K562 (cell line): ENCODE measurements around the gene ANKRD49. TPM values are rescaled to one million over a fixed set of nuclear protein-coding genes. Genes with fewer than 3 reads are reported as not detected.

Experiments
- ATAC-seq: fragments of 200-7000 bp; cut with Tn5 transposase; 3 replicates; pipeline ENCODE4 v1.9.1; 2020; ENCODE audit warnings: moderate library complexity
- BruUV-seq: library from RNA; stranded (reverse); fragments of 400-500 nt; replicated peaks from 2 replicates; lab custom pipeline; 2021; lab: Mats Ljungman, UMichigan
- CTCF ChIA-PET: fragments of 300-600 bp; formaldehyde crosslinking; extraction: SDS; loops from one replicate; lab custom pipeline; 2021; ENCODE audit warnings: low intra/inter-chr PET ratio; lab: Yijun Ruan, JAX
- POLR2A ChIA-PET: fragments of 300-600, 350-650 bp; sonication (Branson Sonifier 250); formaldehyde crosslinking; extraction: SDS; loops from one replicate; lab custom pipeline; 2021; ENCODE audit warnings: antibody characterized with exemption, inconsistent platforms; lab: Yijun Ruan, JAX
- DNase-seq, 4 experiments: peaks; one replicate each; pipeline versions ENCODE4 v3.0.0 to v3.0.0-alpha.2; 2011 to 2018; ENCODE audit warnings: low spot score in 3 of 4, mixed read lengths in 3 of 4; ENCODE audit errors: extremely low read depth in 1 of 4
- FAIRE-seq: peaks from 2 replicates; lab custom pipeline; 2011; peaks lifted over from hg19 to GRCh38; lab: Jason Lieb, UNC
- H2AFZ ChIP-seq: 2 replicates; pipeline ENCODE4 v1.6.0; 2011; ENCODE audit warnings: low read depth, low read length, control low read depth, inconsistent platforms
- H3K27ac ChIP-seq: fragments of 200-600 bp; 3 replicates; pipeline ENCODE4 v1.8.0; 2011; ENCODE audit warnings: low read depth, mild to moderate bottlenecking, control low read depth, inconsistent platforms, low read length, moderate library complexity, mixed read lengths; ENCODE audit errors: extremely low read depth
- H3K27me3 ChIP-seq, 2 experiments: fragments of 300-600 bp in 1 of 2; 2 replicates in 1 of 2; 3 replicates in 1 of 2; pipeline versions ENCODE4 v1.6.0 to v1.8.0; 2011; ENCODE audit warnings: inconsistent platforms in 2 of 2, low read length in 2 of 2, mild to moderate bottlenecking in 1 of 2, mixed read lengths in 1 of 2, moderate library complexity in 1 of 2; ENCODE audit not compliant: control insufficient read depth in 2 of 2, insufficient read depth in 2 of 2
- H3K36me3 ChIP-seq: fragments of 300-600 bp; 3 replicates; pipeline ENCODE4 v1.8.0; 2011; ENCODE audit warnings: mild to moderate bottlenecking, low read length, inconsistent platforms; ENCODE audit not compliant: control insufficient read depth, insufficient read depth
- H3K4me1 ChIP-seq, 2 experiments: fragments of 200-600 bp in 1 of 2; replicated peaks in 1 of 2; 2 replicates in 1 of 2; 3 replicates in 1 of 2; pipeline versions ENCODE4 v1.5.1 to v1.8.0; 2011; ENCODE audit warnings: inconsistent platforms in 2 of 2, low read length in 2 of 2, mild to moderate bottlenecking in 1 of 2, mixed read lengths in 1 of 2, moderate library complexity in 1 of 2; ENCODE audit not compliant: control insufficient read depth in 2 of 2, insufficient read depth in 2 of 2
- H3K4me2 ChIP-seq: 2 replicates; pipeline ENCODE4 v1.6.1; 2011; ENCODE audit warnings: low read length, control low read depth, inconsistent platforms, mixed read lengths; ENCODE audit not compliant: insufficient read depth
- H3K4me3 ChIP-seq: fragments of 200-600 bp; sonication (generic), shearing (Covaris generic); 2 replicates; pipeline ENCODE4 v1.5.1; 2016; ENCODE audit warnings: control low read depth, inconsistent platforms
- H3K79me2 ChIP-seq: fragments of 200-600 bp; 3 replicates; pipeline ENCODE4 v1.8.0; 2011; ENCODE audit warnings: low read length, inconsistent platforms; ENCODE audit not compliant: control insufficient read depth, insufficient read depth
- H3K9ac ChIP-seq, 2 experiments: 2 replicates each; pipeline versions ENCODE4 v1.6.0 to v1.6.1; 2011; ENCODE audit warnings: low read depth in 2 of 2, low read length in 2 of 2, control low read depth in 1 of 2, inconsistent platforms in 1 of 2, mild to moderate bottlenecking in 1 of 2, mixed read lengths in 1 of 2; ENCODE audit not compliant: insufficient read depth in 1 of 2
- H3K9me1 ChIP-seq: one replicate; pipeline ENCODE4 v1.6.0; 2011; ENCODE audit warnings: inconsistent platforms, mild to moderate bottlenecking, low read length, moderate library complexity; ENCODE audit not compliant: control insufficient read depth, insufficient read depth
- H3K9me3 ChIP-seq: replicated peaks from 2 replicates; pipeline ENCODE4 v1.5.1; 2011; ENCODE audit warnings: low read depth, low read length, inconsistent platforms; ENCODE audit not compliant: control insufficient read depth, insufficient read depth
- H4K20me1 ChIP-seq: replicated peaks from 2 replicates; pipeline ENCODE4 v1.6.1; 2011; ENCODE audit warnings: low read length, inconsistent platforms, mixed read lengths; ENCODE audit not compliant: control insufficient read depth, insufficient read depth
- CBFA2T3 ChIP-seq: fragments of 450-650 bp; IDR thresholded peaks from 2 replicates; pipeline ENCODE4 v1.6.1; 2017
- E2F3 ChIP-seq: fragments of 250-450 bp; sonication (Bioruptor Pico); IDR thresholded peaks from 2 replicates; pipeline ENCODE4 v1.4.0; 2020; ENCODE audit warnings: mild to moderate bottlenecking
- E2F5 ChIP-seq: sonication (generic); formaldehyde crosslinking; IDR thresholded peaks from 2 replicates; pipeline ENCODE4 v1.8.0; 2022; ENCODE audit warnings: mild to moderate bottlenecking, missing genetic modification reagents
- EGR1 ChIP-seq: fragments of 450-650 bp; conservative IDR thresholded peaks from 2 replicates; pipeline ENCODE4 v1.6.1; 2017; ENCODE audit warnings: mild to moderate bottlenecking
- HNRNPK ChIP-seq: fragments of 200-400 bp; formaldehyde crosslinking; IDR thresholded peaks from one replicate; pipeline ENCODE4 v1.6.1; 2018; ENCODE audit warnings: mild to moderate bottlenecking, low read depth, low read length; ENCODE audit not compliant: poor library complexity, severe bottlenecking
- KLF16 ChIP-seq: IDR thresholded peaks from 2 replicates; pipeline ENCODE4 v1.6.1; 2016; ENCODE audit warnings: antibody characterized with exemption
- MYBL2 ChIP-seq, 2 experiments: fragments of 450-650 bp in 1 of 2; sonication (generic) in 1 of 2; formaldehyde crosslinking in 1 of 2; IDR thresholded peaks; 2 replicates each; pipeline versions ENCODE4 v1.6.1 to v1.8.1; 2017 to 2022; ENCODE audit warnings: borderline replicate concordance in 1 of 2, inconsistent platforms in 1 of 2, low read depth in 1 of 2, mild to moderate bottlenecking in 1 of 2, missing genetic modification reagents in 1 of 2, moderate library complexity in 1 of 2
- NFE2 ChIP-seq: IDR thresholded peaks from 2 replicates; pipeline ENCODE4 v1.6.1; 2014; ENCODE audit warnings: antibody characterized with exemption, low read depth
- NFXL1 ChIP-seq: fragments of 450-650 bp; formaldehyde crosslinking; IDR thresholded peaks from 2 replicates; pipeline ENCODE4 v1.4.0; 2021; ENCODE audit warnings: mild to moderate bottlenecking
- NR3C1 ChIP-seq: sonication (generic); formaldehyde crosslinking; IDR thresholded peaks from 2 replicates; pipeline ENCODE4 v1.8.1; 2022; ENCODE audit warnings: missing genetic modification reagents
- PHB ChIP-seq: fragments of 250-450 bp; sonication (Bioruptor Pico); IDR thresholded peaks from 2 replicates; pipeline ENCODE4 v1.5.0; 2021
- PHB2 ChIP-seq: fragments of 450-650 bp; IDR thresholded peaks from 2 replicates; pipeline ENCODE4 v1.6.1; 2017; ENCODE audit warnings: low read depth
- PHTF2 ChIP-seq: fragments of 250-450 bp; sonication (Bioruptor Pico); IDR thresholded peaks from 2 replicates; pipeline ENCODE4 v1.5.0; 2021; ENCODE audit warnings: mild to moderate bottlenecking
- SRSF1 ChIP-seq: fragments of 200-400 bp; formaldehyde crosslinking; IDR thresholded peaks from 2 replicates; pipeline ENCODE4 v1.6.1; 2017; ENCODE audit warnings: mild to moderate bottlenecking, low read depth, low read length, moderate library complexity
- ZBTB2 ChIP-seq: fragments of 450-650 bp; IDR thresholded peaks from 2 replicates; pipeline ENCODE4 v1.6.1; 2016; ENCODE audit warnings: antibody characterized with exemption
- ZNF445 ChIP-seq: fragments of 250-450 bp; sonication (Bioruptor Pico); IDR thresholded peaks from 2 replicates; pipeline ENCODE4 v1.4.0; 2020; ENCODE audit warnings: low read depth, mild to moderate bottlenecking, moderate library complexity
- in situ Hi-C: fragments of 300-500 bp; cut with MboI; formaldehyde crosslinking; loops from 4 replicates; pipeline ENCODE4 v1.15.0; 2018; ENCODE audit warnings: inconsistent platforms, mixed read lengths
- intact Hi-C: fragments of 100-400 bp; cut with micrococcal nuclease; formaldehyde crosslinking; loops from 2 replicates; pipeline ENCODE4 v1.14.2; 2022
- polyA plus RNA-seq, 8 experiments: library from polyadenylated mRNA; depleted of rRNA in 4 of 8; stranded (reverse) in 5 of 8; unstranded in 3 of 8; fragments of >200 nt; fragmentation: Nextera tagmentation in 2 of 8; fragmentation: Illumina TruSeq in 1 of 8; extraction: Ambion mirVana in 2 of 8; extraction: Trizol in 1 of 8; gene quantifications; 2 replicates each; pipeline versions ENCODE4 v1.2.1 to v1.2.3, GENCODE V29; 2011 to 2014; ENCODE audit warnings: inconsistent platforms in 1 of 8, missing spikeins in 1 of 8
- total RNA-seq, 7 experiments: library from RNA; depleted of rRNA in 6 of 7; stranded (reverse); fragments of >200 nt in 6 of 7; fragmentation: Illumina TruSeq in 2 of 7; extraction: Trizol in 2 of 7; gene quantifications; 2 replicates each; pipeline versions ENCODE4 v1.2.1 to v1.2.3, GENCODE V29; 2011 to 2021; ENCODE audit warnings: low replicate concordance in 1 of 7
- TF ChIP-seq, protein P1 (sequence below): sonication (generic); formaldehyde crosslinking; IDR thresholded peaks from 2 replicates; pipeline ENCODE4 v1.9.0; 2022; ENCODE audit warnings: mild to moderate bottlenecking, missing genetic modification reagents

Gene ANKRD49
- total and polyA plus RNA-seq, 9 of the 15 experiments (the other 6 are each of a cell fraction or from before 2014, with no cell fraction given) = 13.4 to 43.5 (median 30.6) TPM

DNA sequence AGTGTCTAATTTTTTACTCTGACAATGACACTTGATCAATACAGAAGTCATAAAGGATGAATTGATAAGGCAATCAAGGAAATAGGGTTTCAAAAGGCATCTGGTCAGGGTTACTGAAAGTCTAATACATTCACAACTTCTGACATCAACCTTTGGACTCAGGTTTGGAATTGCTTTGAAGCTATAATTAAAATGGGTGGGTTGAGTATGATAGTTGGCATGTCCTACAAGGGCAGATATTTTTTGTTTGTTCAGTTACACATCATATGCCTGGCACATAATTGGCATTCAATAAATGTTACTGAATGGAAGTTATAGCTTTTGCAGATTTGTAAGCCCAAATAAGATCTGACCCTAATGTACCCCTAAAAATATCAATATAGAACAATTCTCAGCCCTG, 42.6 kb downstream of the ANKRD49 start:
- TF ChIP-seq PHB (CRISPR knock-in tag) = no peak
- TF ChIP-seq HNRNPK = no peak
- no peak for TF ChIP-seq E2F5 (CRISPR knock-in tag)
- TF ChIP-seq ZNF445 = no peak
- TF ChIP-seq CBFA2T3 = no peak
- no peak for TF ChIP-seq MYBL2 (IDR thresholded peaks at IDR 0.05; ENCODE audit: low read depth)
- no peak for TF ChIP-seq MYBL2 (CRISPR knock-in tag; IDR thresholded peaks at IDR 0.05; ENCODE audit: borderline replicate concordance)
- no peak for TF ChIP-seq PHB2
- no peak for TF ChIP-seq NFE2
- no peak for TF ChIP-seq KLF16
- TF ChIP-seq PHTF2 (CRISPR knock-in tag) = no peak
- TF ChIP-seq NR3C1 (CRISPR knock-in tag) = no peak
- TF ChIP-seq SRSF1 = no peak
- TF ChIP-seq E2F3 (CRISPR knock-in tag) = no peak
- TF ChIP-seq, protein P1, sequence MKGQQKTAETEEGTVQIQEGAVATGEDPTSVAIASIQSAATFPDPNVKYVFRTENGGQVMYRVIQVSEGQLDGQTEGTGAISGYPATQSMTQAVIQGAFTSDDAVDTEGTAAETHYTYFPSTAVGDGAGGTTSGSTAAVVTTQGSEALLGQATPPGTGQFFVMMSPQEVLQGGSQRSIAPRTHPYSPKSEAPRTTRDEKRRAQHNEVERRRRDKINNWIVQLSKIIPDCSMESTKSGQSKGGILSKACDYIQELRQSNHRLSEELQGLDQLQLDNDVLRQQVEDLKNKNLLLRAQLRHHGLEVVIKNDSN (CRISPR knock-in tag) = no peak
- no peak for TF ChIP-seq NFXL1
- TF ChIP-seq EGR1 = no peak
- TF ChIP-seq ZBTB2 = no peak
- TF ChIP-seq, all 486 proteins: peak for 0
- H3K9me3 ChIP-seq = no peaks in the 10 kb centered on the region
- no peak overlapping the region for H3K4me2 ChIP-seq
- H3K27me3 ChIP-seq = peaks cover 0 to 4% of the 10 kb centered on the region in 2 experiments; a peak in 2 of 5 replicates
- POLR2A ChIA-PET = interaction anchor here (0.6 kb wide), 1 partner anchor 287 kb away, joined by 3 read pairs; no protein-coding TSS in a partner anchor
- no peak overlapping the region for H3K4me3 ChIP-seq
- no peaks in the 10 kb centered on the region for H3K9me1 ChIP-seq
- CTCF ChIA-PET = no interaction called here
- no peaks in the 10 kb centered on the region for H4K20me1 ChIP-seq
- no peaks in the 10 kb centered on the region; a peak in 1 of 5 replicates for H3K4me1 ChIP-seq
- H3K36me3 ChIP-seq = no peaks in the 10 kb centered on the region
- intact Hi-C loops = no loop called here
- no peak overlapping the region for H3K27ac ChIP-seq
- BruUV-seq = no TSS peak
- no peak overlapping the region for H3K9ac ChIP-seq
- ATAC-seq (no peak), FAIRE-seq (no peak), DNase-seq (no peak)
- H2AFZ ChIP-seq = no peak overlapping the region
- in situ Hi-C loops = no loop called here
- H3K79me2 ChIP-seq = no peaks in the 10 kb centered on the region
